ENCODE results near the gene ROBO2. TPM values are rescaled to one million over a fixed set of nuclear protein-coding genes. Genes with fewer than 3 reads are reported as not detected.

ROBO2 gene
- total RNA-seq, 1 donor from 2014 or later, result 11.0 TPM

DNA sequence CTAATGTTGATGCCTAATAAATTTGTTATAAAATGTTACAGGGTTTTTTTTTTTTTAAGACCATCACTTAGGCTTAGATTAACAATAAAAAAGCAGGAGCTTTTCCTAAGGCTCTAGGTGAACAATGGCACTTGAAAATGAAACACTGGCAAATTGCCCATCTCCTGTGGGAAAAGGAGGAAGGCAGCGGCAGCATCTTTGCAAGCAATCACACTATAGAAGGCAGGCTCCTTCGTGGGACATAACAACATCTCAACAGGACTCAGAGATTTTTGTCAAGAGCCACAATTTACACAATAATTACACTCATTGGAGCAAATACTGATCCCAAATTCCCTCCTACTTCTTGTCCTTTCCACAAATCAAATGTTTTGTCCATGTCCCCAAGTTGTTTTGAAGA is 646.7 kb downstream of the ROBO2 start:
- H3K27me3 ChIP-seq, result no peaks in the 10 kb centered on the region
- no peak overlapping the region for H3K4me3 ChIP-seq
- no peaks in the 10 kb centered on the region for H3K36me3 ChIP-seq
- H3K9me3 ChIP-seq, result peaks cover 9% of the 10 kb centered on the region
- intact Hi-C loops (cut with DNase I), result no loop called here
- no peak for TF ChIP-seq POLR2AphosphoS5 (IDR thresholded peaks at IDR 0.05; ENCODE audit: insufficient read depth in 1 of 2, low read depth in 1 of 2)
- TF ChIP-seq, protein P1, sequence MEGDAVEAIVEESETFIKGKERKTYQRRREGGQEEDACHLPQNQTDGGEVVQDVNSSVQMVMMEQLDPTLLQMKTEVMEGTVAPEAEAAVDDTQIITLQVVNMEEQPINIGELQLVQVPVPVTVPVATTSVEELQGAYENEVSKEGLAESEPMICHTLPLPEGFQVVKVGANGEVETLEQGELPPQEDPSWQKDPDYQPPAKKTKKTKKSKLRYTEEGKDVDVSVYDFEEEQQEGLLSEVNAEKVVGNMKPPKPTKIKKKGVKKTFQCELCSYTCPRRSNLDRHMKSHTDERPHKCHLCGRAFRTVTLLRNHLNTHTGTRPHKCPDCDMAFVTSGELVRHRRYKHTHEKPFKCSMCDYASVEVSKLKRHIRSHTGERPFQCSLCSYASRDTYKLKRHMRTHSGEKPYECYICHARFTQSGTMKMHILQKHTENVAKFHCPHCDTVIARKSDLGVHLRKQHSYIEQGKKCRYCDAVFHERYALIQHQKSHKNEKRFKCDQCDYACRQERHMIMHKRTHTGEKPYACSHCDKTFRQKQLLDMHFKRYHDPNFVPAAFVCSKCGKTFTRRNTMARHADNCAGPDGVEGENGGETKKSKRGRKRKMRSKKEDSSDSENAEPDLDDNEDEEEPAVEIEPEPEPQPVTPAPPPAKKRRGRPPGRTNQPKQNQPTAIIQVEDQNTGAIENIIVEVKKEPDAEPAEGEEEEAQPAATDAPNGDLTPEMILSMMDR (IDR thresholded peaks at IDR 0.05), result no peak
- no peak for TF ChIP-seq POLR2A (IDR thresholded peaks at IDR 0.05)
- DNase-seq (ENCODE audit: extremely low spot score in 2 of 2), result no peak
- H3K27ac ChIP-seq, result no peak overlapping the region
- no peaks in the 10 kb centered on the region for H3K4me1 ChIP-seq

GRCh38 chr3:77687545-77687944 is 647.6 kb downstream of the ROBO2 start:
- Histone ChIP-seq H3K4me1 (no peaks in the 10 kb centered on the region), H3K36me3 (no peaks in the 10 kb centered on the region), H3K4me3 (no peak overlapping the region), H3K9me3 (peaks cover under 1% of the 10 kb centered on the region), H3K27ac (no peak overlapping the region), H3K27me3 (no peaks in the 10 kb centered on the region)
- DNase-seq (ENCODE audit: extremely low spot score in 2 of 2), result no peak
- TF ChIP-seq POLR2AphosphoS5 (IDR thresholded peaks at IDR 0.05; ENCODE audit: insufficient read depth in 1 of 2, low read depth in 1 of 2) (no peak), POLR2A (IDR thresholded peaks at IDR 0.05) (no peak)
- TF ChIP-seq, protein P1 (IDR thresholded peaks at IDR 0.05), result no peak
- intact Hi-C loops (cut with DNase I), result no loop called here

DNA sequence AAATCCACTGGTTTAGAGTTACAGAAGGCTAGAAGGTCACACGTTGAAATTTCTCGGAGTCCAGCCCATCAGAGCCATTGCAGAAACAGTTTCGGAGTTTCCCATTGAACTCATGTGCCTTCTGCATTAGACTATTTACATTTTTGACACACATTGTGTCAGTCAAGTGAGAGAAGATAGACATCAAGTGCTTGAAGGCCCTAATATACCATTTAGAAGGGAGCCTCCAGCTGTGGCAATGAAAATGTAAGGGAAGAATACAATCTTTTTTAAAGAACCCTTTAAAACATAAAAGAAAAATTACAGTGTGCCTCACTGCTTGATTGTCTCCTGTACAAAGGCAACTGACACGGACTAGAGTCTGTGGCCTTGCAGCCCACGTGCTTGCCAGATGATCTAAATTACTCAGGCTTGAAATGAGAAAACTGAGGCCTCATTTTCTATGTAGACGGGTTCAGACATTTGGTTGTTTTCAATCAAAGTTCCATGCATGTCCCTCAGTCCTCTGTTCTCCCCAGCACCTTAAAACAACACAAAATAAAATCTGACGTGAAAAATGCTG is 650.5 kb downstream of the ROBO2 start:
- H3K9me3 ChIP-seq, result no peaks in the 10 kb centered on the region
- DNase-seq (ENCODE audit: extremely low spot score in 2 of 2), result no peak
- H3K27ac ChIP-seq, result no peak overlapping the region
- no peaks in the 10 kb centered on the region for H3K27me3 ChIP-seq
- no peak for TF ChIP-seq POLR2AphosphoS5 (IDR thresholded peaks at IDR 0.05; ENCODE audit: insufficient read depth in 1 of 2, low read depth in 1 of 2)
- TF ChIP-seq, protein P1 (IDR thresholded peaks at IDR 0.05), result no peak
- TF ChIP-seq POLR2A (IDR thresholded peaks at IDR 0.05), result no peak
- H3K4me3 ChIP-seq, result no peak overlapping the region
- no peaks in the 10 kb centered on the region for H3K36me3 ChIP-seq
- intact Hi-C loops (cut with DNase I), result no loop called here
- H3K4me1 ChIP-seq, result no peaks in the 10 kb centered on the region

- H3K27ac ChIP-seq, result no peak overlapping the region
- no peak for DNase-seq (ENCODE audit: extremely low spot score in 2 of 2)
- H3K36me3 ChIP-seq, result no peaks in the 10 kb centered on the region
- no peak overlapping the region for H3K4me3 ChIP-seq
- H3K4me1 ChIP-seq, result no peaks in the 10 kb centered on the region
- no peaks in the 10 kb centered on the region for H3K9me3 ChIP-seq
- intact Hi-C loops (cut with DNase I), result no loop called here
- H3K27me3 ChIP-seq, result no peaks in the 10 kb centered on the region
- TF ChIP-seq, protein P1 (IDR thresholded peaks at IDR 0.05), result no peak
- no peak for TF ChIP-seq POLR2AphosphoS5 (IDR thresholded peaks at IDR 0.05; ENCODE audit: insufficient read depth in 1 of 2, low read depth in 1 of 2)
- TF ChIP-seq POLR2A (IDR thresholded peaks at IDR 0.05), result no peak
Observed at GRCh38 chr3:77693147-77693546, 653.2 kb downstream of the ROBO2 start.

- TF ChIP-seq POLR2A (IDR thresholded peaks at IDR 0.05), result no peak
- TF ChIP-seq, protein P1 (IDR thresholded peaks at IDR 0.05), result no peak
- TF ChIP-seq POLR2AphosphoS5 (IDR thresholded peaks at IDR 0.05; ENCODE audit: insufficient read depth in 1 of 2, low read depth in 1 of 2), result no peak
- intact Hi-C loops (cut with DNase I), result no loop called here
- no peak overlapping the region for H3K27ac ChIP-seq
Observed at GRCh38 chr3:77699125-77699691, 659.3 kb downstream of the ROBO2 start.

More at GRCh38 chr3:77699125-77699691, 659.3 kb downstream of the ROBO2 start:
- no peaks in the 10 kb centered on the region for H3K27me3 ChIP-seq
- H3K4me1 ChIP-seq, result no peaks in the 10 kb centered on the region
- no peaks in the 10 kb centered on the region for H3K36me3 ChIP-seq
- no peaks in the 10 kb centered on the region for H3K9me3 ChIP-seq
- H3K4me3 ChIP-seq, result no peak overlapping the region
- DNase-seq (ENCODE audit: extremely low spot score in 2 of 2), result no peak

Data from vagina (tissue), 2 donors.